OCI-LY1 (cell line): ENCODE measurements around the gene MYLK4.

ENCODE experiments used
- CTCF ChIP-seq: fragments of 200-600 bp; sonication (generic), shearing (Covaris generic); IDR thresholded peaks from 2 replicates; pipeline ENCODE4 v1.5.1; 2017; ENCODE audit warnings: mild to moderate bottlenecking, antibody characterized with exemption, low read length, moderate library complexity, mixed read lengths
- EZH2 ChIP-seq: fragments of 200-600 bp; sonication (generic), shearing (Covaris generic); IDR thresholded peaks from 2 replicates; pipeline ENCODE4 v1.8.0; 2017; ENCODE audit warnings: borderline replicate concordance, mixed run types, mild to moderate bottlenecking, antibody characterized with exemption, low read length, moderate library complexity, mixed read lengths

GRCh38 chr6:2614155-2614554, 136.6 kb downstream of the MYLK4 start:
- TF ChIP-seq CTCF (no peak), EZH2 (no peak)
